GM19395 (cell line): ENCODE data around the gene GIT1.

Experiments
- ATAC-seq: cut with Tn5 transposase; IDR thresholded peaks from one replicate; pipeline ENCODE4 v1.9.1; 2021; ENCODE audit warnings: mild to moderate bottlenecking, moderate library complexity; ENCODE audit not compliant: unreplicated experiment

GIT1 gene

GRCh38 chr17:29616300-29617048 lies 27.0 kb upstream of the GIT1 start:
- no peak for ATAC-seq

DNA sequence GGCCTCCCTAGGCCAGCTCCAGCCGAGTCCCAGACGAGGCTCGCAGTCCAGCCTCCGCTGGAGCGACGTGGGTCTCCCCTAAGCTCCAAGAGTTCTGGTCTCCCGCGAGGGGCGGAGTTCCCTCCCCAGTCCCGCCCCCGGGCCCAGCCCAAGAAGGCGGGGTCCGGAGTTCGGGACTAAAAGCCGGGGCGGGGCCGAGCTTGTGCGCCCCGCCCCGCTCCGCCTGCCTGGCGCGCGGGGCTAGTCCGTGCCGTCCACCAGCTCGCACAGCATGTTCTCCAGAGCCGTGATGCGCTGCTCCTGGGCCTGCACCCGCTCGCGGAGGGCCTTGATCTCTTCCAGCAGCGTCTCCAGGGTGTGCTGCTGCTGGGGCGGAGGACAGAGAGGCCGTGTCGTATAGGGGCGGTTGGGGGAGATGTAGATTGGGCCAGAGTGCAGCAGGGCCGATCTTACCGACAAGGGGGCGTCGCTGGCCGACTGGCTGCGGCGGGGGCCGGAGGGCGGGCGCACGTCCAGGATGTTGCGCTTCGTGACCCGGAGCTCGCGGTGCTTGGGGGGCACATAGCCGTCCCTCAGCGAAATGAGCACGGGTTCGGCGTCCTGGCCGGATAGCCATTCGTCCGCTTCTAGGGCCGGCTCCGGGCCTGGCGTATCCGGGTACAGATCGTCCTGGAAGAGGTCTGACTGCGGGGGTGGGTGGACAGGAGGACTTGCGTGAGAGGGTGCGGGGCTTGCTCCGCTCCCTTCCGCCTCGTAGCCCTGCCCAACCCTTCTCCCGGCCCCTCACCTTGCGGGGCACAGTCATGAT lies 26.2 kb upstream of the GIT1 start:
- no peak for ATAC-seq

GRCh38 chr17:29615048-29615385 lies 25.6 kb upstream of the GIT1 start:
- ATAC-seq: no peak

- ATAC-seq: no peak
Measured at GRCh38 chr17:29614349-29615047, 25.1 kb upstream of the GIT1 start.

DNA sequence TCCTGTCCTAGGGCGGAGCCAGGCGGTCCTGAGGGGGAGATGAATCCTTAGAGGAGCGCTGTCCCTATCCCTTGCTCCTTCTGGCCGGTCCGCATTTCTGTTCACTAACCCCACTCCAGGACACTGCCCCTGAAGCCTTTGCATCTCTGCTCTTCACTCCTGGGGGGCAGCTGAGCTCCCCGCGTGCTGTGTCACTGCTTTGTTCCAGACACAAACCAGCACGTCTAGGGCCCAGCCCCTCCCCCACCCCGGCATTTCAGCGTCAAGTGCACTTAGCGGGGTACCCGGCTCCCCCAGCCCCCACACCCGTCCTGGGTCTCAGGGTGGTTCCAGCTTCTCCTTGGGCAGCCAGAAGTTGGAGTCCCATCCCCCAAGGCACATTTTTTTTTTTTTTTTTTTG lies 24.4 kb upstream of the GIT1 start:
- no peak for ATAC-seq

DNA sequence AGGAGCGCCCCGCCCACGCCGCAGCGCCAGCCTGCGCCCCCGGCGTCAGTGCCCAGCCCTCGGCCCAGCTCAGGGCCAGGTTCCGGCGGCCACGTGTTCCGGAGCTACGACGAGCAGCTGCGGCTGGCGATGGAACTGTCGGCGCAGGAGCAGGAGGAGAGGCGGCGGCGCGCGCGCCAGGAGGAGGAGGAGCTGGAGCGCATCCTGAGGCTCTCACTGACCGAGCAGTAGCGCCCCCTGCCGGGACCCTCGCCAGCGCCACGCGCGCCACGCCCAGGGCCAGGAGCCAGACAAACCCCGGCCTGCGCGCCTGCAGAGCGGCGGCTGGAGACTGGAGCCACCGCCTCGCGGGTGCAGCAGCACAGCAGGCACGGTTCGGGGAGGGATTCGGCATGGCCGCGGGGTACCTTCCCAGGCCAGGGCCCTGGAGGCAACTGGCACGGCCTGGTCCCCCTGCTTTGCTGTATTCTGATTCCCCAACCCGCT lies 23.9 kb upstream of the GIT1 start:
- ATAC-seq: no peak

- ATAC-seq: no peak
Measured at GRCh38 chr17:29612404-29613280, 23.2 kb upstream of the GIT1 start.

GRCh38 chr17:29612094-29612403 lies 22.6 kb upstream of the GIT1 start:
- ATAC-seq: no peak

DNA sequence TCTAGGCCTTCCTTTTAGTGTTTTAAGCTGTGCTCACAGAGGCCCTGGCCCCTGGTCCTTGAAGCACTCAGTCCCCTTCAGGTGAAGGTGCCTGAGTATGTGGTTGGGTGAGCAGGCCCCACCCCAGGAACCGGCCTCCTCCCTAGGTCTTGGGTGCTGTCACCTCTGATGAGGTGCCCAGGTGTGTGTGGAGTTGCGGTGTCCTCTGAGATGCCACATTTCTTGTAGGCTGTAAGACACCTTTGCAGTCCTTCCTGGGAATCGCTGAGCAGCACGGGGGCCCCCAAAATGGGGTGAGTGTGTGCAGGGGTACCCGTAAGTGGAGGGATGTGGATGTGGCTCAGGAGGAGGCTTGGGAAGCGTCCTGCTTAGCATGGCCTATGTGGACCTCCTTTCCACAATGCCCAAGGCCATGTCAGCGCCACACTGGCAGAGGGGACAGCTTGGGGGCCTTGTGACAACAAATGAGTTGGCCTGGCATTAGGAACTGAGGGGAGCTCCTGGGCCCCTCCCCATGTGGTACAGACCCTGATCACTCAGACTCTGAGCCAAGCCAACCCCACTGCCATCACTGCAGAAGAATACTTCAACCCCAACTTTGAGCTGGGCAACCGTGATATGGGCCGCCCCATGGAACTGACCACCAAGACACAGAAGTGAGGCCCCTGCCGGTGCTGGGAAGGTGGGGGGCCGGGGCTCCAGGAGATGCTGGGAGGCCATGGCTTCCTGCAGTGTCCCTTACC lies 22.1 kb upstream of the GIT1 start:
- ATAC-seq: no peak

GRCh38 chr17:29610395-29610794 lies 20.9 kb upstream of the GIT1 start:
- no peak for ATAC-seq

- ATAC-seq: no peak
Measured at GRCh38 chr17:29608986-29609385, 19.5 kb upstream of the GIT1 start.

- no peak for ATAC-seq
Measured at GRCh38 chr17:29607557-29608195, 18.2 kb upstream of the GIT1 start.

- ATAC-seq: no peak
Measured at GRCh38 chr17:29603109-29603674, 13.7 kb upstream of the GIT1 start.

DNA sequence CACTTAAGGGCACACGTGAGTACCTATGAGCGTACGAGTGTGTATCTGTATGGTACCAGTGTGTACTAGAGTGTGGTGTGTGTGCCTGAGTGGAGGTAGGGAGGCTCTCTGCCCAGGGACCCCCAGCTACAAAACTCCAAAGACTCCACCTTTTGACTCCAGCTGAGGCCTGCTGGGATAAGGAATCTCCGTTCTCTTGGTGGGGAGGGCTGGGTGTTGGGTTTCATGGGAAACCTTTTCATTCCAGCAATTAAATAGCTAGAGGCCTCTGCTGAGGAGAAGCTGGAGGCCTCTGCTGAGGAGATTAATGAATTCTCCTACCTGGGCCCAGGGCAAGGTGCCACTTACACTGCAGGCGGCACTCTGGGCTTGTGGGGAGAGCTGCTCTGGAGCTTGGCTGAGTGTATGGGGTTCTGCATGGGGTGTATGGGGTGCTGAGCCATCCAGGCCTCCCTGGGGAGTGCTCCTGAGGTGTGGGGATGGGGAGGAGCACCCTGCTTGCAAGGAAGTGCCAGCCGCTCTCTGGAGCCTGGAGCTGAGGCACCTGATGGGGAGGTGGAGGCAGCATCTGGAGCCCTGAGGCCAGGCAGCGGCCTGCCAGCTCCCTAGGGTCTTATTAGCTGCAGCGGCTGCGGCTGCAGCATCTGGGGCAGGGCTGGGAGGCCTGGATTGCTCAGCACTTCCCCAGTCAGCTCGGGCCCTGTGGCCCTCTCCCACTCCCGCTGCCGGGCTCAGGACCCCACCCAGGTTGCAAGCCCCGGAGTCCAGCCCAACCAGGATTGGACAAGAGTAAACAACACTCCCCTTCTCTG lies 8.1 kb upstream of the GIT1 start:
- no peak for ATAC-seq

GRCh38 chr17:29596811-29597210 lies 7.4 kb upstream of the GIT1 start:
- ATAC-seq: no peak

- no peak for ATAC-seq
Measured at GRCh38 chr17:29595943-29596774, 6.7 kb upstream of the GIT1 start.

DNA sequence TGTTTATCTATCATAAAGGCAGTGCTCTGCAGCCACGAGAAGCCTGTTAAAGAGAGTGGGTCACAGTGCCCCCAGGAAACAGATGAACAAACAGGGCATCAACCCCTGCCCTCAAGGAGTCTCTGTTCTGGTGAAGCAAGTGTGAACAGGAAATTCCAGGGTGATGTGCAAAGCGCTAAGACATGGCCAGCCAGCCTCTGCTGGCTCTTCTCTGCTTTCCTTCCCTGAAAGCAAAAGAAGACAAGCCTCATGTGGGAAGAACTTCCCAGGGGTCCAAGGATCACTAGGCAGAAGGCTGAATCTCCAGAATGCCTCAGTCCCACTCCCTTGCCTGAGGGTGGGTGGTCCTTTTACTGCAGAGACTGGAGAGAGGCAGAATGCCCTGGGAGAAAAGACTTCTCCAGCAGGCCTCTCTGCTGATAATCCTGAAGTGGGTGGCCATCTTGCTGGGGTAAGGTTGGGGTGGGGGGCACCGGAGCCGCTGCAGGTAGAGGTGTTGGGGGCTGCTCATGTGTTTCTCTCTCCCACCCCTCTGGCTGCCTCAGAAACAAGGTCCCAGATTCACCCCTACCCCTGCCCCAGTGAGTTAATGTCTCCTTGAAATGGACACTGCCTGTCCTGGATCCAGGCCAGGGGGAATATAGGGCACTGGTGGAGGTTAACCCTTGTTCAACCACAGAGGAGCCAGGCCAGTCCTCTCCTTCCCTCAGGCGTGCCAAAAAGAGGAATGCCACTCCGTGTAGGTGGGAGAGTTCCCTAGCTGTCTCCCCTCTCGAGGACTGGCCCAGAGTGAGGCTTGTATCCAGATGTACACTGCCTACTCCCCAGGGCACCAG lies 5.9 kb upstream of the GIT1 start:
- ATAC-seq: no peak
